NCI-H1417 (cell line): ENCODE results near the gene ADAMTSL5.
A peak's percentile ranks its signal among the peaks of the same experiment; 100 is the strongest.

Experiments used
- DNase-seq, 3 experiments: peaks; one replicate each; lab custom pipeline; 2025; lab: John Stamatoyannopoulos, UW

ADAMTSL5 gene

DNA sequence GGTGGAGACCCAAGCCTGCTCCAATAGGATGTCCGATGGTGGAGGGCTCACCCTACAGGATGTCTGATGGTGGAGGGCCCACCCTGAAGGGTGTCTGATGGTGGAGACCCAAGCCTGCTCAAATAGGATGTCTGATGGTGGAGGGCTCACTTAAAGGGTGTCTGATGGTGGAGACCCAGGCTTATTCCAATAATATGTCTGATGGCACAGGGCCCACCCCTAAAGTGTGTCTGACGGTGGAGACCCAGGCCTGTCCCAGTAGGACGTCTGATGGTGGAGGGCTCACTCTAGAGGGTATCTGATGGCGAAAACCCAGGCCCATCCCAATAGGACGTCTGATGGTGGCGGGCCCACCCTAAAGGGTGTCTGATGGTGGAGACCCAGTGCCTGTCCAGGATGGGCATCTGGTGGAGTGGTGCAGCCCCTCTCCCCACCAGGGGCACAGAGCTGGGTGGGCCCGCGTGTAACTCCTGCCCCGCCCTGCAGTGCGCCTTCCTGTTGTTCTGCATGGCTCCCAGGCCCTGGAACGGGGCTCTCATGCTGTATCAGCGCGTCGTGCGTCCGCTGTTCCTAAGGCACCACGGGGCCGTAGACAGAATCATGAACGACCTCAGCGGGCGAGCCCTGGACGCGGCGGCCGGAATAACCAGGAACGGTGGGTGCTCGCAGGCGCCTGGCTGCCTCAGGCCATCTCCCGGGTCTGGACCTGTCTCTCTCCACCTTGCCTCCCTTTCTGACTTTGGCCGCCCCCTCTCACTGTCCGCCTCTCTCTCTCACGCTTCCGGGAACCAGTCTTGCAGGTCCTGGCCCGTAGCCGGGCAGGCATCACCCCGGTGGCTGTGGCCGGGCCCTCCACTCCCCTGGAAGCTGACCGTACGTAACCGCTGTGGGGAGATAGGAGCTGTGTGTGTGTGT, 16.8 kb downstream of the ADAMTSL5 start:
- DNase-seq = peak in 2 of 3 experiments; percentile 21 to 33

DNA sequence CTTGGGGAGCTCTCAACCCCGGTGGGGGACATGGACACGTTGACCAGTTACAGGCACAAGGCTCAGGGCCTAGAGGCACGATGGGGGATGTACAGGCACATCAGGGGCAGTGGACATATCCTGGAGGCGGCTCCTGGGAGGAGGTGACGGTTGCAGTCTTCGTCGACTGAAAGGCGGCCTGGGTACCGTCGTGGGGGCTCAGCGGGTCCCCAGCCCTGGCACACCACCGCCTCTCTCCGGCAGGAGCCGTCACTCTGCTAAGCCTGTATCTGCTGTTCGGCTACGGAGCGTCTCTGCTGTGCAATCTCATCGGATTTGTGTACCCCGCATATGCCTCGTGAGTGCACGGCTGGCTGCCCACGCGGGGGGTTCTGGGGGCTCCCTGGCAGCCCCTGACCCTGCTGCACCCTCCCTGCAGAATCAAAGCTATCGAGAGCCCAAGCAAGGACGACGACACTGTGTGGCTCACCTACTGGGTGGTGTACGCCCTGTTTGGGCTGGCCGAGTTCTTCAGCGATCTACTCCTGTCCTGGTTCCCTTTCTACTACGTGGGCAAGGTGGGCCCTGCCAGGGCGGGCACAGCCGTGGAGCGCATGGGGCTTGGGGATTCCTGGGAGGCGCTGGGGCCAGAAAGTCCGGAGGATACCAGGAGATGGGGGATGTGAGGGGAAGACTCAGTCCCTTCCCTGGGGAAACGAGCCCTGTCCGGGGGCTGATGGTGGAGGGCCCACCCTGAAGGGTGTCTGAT, 17.6 kb downstream of the ADAMTSL5 start:
- no peak for DNase-seq

DNA sequence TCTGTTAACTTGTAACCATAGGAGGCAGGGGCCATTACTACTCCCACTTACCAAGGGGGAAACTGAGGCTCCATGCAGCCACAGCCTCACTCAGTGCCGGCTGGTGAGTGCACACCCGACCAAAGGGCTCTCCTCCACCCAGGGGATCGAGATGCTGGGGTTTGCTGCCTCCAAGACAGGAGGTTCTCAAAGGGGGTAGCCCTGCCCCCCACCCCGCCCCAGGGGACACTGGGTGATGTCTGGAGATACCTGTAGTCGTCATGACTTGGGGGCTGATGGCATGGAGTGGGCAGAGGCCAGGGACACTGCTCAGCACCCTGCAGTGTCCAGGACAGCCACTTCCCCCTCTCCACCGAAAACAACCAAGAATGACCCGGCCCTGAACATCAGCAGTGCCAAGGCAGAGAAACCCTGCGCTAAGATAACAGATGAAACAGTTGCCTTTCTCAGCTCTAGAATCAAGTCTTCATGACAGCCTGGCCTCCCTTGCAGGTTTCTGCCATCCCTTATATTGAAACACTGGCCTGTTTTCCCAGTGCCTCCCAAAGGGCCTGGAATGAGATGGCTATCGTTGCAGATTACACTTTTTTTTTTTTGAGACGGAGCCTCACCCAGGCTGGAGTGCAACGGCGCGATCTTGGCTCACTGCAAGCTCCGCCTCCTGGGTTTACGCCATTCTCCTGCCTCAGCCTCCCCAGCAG, 18.6 kb downstream of the ADAMTSL5 start:
- no peak for DNase-seq

DNA sequence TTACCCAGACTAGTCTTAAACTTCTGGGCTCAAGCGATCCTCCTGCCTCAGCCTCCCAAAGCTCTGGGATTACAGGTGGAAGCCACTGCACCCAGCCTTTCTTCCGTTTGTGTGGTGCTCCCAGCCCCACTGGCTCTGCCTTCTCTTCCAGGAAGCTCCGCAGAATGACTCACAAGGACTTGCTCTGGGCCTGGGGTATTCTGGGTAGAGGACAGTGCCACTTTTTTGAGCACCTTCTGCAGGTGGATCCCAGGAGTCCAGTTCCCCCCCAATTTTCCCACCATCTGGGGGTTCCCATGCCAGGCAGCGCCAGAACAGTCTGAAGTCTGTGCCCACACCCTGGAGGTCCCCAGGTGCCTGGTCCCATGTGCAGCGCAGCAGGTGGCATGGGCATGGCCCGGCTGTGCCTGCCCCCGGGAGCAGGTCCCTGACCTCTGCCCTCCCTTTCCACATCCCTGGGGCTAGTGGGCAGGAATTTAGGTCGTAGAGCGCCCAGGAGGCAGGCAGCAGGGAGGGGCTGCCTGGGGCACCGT, 20.3 kb downstream of the ADAMTSL5 start:
- no peak for DNase-seq

DNA sequence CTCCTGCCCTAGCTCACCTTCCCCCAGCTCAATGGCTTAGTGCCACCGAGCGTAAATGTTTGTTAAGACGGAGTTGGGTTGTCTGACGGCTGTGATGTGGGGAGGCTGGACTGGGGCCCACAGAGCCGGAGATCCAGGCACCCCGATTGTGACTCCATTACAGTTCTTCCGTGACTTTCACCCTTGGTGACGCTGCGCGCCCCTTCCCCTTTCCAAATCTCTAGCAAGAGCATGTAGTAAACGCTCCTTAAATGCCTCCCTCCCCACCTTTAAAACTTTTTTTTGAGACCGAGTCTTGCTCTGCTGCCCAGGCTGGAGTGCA, 21.0 kb downstream of the ADAMTSL5 start:
- no peak for DNase-seq

DNA sequence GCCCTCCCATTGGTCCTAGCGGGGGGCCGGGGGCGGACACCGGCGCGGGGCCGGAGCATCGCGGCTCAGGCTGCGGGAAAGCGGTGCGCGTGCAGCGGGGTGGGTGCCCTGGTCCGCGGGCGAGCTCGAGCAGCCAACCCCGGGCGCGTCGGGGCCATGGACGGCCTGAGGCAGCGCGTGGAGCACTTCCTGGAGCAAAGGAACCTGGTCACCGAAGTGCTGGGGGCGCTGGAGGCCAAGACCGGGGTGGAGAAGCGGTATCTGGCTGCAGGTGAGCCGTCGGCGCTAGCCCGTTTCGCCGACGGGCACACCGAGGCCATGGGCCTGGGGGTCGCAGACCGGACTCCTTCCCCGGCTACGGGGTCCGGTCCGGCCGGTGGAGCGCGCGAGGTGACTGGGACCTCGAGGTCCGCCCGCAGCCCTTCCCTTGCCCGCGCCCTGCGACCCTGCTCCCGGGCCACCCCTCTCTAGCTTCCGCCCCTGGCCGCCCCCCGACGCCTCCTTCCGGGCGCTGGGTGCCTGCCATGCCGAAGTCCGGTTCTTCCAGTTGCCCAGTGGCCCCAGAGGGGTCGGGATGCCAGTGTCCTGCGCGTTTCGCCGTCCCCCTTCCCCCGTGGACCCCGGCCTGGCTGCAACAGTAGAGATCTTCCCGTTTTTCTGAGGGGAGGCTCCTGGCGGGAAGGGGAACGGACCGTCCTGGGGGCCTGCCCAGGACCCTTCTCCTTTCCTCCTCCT, 21.5 kb downstream of the ADAMTSL5 start, which contains the start of gene REEP6:
REEP6 (plus strand) TSS at position 68 of the 735 bp plus-strand sequence; CDS start at position 157, 89 bp downstream.
- DNase-seq = no peak

DNA sequence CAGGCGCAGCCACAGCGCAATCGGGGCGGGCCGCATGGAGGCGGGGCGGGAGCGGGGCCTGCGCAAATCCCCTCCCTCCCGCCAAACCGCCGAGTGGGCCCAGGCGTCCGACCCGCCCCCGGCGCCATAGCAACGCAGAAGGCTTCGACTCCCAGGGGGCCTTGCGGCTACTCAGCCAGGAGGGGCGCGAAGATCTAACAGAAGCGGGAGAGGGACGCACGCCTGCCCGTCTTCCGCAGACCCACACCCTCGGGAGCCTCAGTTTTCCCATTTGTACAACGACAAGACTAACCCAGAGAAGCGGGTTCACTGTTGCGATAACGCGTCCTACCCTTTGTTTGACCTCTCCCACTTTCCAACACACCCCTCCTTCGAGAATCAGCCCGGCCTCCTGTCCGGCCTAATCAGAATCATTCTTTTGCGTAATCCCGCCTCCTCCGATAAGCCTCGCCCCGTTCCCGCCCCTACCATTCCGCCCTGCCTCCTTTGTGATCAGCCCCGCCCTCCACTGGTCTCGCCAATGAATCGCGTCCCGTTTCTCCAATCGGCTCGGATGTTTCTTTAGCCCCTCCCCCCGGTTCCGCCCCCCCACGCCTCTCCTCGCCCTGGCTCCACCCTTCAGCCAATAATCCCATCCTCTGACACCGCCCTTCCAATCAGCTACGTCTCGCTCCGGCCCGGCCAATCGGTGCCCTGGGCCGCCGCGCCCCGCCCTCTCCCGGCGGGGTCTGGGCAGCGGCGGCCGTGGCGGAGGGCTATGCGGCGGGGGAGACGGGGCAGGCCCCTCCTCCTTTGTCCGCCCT, 22.3 kb downstream of the ADAMTSL5 start, which contains the start of gene PCSK4:
PCSK4 (minus strand) TSS at position 40 of the 803 bp plus-strand sequence; CDS start at position 36, 4 bp downstream.
- peak; percentile 99 to 100 (median 100) for DNase-seq

DNA sequence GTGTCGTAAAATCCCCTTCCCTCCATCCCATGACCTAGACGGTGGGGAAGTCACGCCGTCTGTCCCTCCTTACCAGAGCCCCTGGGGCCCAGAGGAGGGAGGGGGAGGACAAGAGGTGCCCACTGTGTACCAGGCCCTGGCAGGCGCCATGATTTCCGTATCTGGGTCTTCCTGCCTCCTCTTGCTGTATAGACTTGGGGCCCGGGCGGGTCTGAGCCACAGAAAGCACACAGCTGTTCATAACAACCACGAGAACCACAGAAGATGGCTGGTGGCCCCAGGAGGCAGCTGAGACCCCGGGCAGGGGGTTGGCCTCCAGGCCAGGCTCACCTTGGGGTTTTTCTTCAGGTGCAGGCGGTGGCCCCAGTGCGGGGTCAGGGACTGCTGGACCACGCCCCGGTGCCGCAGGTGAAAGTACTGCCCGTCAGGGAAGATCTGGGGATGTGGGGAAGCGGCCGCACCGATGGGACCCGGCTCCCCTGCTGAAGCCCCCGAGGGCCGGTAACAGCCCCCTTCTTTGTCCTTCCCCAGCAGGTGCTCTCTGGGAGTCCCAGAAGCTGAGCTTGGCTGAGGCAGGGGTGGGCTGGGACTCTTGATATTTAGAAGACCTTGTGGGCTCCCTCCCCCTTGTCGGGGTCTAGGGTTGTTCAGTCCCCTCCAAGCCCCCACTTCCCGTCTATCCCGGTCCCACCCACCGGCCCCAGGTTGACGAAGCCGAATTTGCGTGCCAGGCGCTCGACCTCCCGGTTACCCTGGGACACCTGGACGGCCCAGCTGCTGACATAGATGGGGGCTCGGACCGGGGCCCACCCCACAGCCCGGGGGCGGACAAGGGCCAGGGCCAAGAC, 23.1 kb downstream of the ADAMTSL5 start:
- peak in 1 of 3 experiments; percentile 49 for DNase-seq

DNA sequence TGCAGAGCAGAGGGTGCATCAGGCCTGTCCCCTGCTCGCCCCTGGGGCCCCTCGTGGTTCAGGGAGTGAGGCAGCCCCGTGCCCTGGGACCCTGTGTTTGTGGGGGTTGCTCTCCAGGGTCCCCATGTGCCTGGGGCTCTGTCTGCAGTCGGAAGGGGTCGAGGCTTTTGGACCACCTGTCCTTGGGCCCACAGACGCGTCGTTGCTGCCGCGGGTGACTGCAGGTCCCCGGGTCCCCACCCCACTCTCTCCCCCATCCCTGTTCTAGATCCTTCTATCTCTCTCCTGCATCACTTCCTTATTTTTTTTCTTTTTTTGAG, 24.6 kb downstream of the ADAMTSL5 start:
- no peak for DNase-seq

DNA sequence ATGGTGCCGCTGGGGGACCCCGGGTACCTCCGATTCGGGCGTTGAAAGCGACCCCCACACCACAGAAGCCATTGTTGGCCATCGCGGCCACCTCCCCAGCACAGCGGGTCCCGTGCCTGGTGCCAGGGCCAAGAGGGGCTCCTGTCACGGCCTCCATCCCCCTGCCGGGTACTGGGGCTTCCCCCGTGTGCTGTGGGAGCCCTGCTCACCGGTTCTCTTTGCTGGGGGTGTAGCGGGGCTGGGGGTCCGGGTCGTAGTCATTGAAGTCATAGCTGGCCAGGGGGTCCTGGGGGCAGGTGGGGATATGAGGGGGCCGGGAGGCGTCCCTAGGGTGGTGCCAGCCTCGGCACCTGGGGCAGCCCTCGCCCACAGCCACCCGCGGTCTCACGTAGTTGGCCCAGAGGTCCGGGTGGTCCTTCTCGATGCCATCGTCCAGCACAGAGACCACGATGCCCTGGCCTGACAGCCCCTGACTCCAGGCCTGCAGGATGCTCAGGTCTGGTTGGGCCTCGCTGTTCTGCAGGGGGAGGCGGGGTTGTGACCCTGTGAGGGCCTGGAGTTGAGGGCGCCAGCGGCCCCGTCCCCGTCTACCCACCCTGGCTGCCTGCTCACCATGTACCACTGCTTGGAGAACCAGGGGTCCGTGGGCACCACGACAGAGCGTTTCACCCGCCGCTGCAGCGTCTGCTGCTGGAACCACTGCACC, 25.1 kb downstream of the ADAMTSL5 start:
- no peak for DNase-seq

DNA sequence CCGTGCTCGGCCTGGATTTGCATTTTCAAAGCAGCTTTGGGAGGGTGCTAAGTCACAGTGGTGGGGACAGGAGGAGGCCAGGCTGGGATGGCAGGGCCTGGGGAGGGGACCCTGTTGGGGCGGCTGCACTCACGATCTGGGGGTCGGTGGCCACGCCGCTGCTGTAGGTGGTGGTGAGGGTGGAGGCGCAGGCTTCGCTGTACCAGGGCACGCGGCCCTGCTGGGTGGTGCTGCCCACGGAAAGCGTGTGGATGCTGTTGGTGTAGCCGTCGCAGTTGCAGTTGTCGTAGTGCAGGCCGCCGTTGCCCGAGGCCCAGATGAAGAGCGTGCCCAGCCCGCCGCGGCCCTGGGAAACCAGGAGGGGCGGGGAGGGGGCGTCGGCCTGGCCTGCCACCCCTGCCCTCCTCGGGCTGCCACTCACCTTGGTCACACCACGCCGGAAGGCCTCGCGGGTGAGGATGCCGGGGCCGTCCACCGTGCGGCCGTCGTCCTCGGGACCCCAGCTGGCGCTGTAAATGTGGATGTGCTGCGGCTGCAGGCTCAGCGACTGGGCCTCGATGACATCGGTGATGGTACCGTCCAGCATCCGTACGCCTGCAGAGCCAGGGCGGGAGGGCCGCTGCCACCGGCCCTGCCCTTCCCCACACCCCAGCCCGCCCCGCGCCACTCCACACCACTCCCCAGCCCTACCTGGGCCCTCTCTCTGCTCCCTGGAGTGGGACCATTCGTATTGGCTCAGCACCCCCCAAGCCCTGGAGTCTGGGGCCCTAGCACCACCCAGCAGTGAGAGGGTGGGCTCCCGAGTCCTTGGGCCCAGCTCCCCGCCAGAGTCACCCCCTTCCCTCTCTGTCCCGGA, 25.9 kb downstream of the ADAMTSL5 start:
- DNase-seq = no peak

DNA sequence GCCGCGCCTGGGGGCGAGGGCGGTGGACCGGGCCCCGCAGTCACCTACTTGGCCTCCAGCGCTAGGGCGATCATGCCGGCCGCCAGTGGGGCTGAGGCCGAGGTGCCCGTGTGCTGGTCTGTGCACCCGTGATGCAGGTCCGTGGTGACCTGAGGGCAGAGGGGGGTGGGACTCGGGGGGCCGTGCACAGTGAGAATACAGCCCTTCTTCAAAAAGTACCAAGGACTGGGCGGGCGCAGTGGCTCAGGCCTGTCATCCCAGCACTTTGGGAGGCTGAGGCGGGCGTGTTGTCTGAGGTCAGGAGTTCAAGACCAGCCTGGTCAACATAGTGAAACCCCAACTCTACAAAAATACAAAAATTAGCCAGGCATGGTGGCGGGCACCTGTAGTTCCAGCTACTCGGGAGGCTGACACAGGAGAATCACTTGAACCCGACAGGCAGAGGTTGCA, 28.8 kb downstream of the ADAMTSL5 start:
- no peak for DNase-seq

DNA sequence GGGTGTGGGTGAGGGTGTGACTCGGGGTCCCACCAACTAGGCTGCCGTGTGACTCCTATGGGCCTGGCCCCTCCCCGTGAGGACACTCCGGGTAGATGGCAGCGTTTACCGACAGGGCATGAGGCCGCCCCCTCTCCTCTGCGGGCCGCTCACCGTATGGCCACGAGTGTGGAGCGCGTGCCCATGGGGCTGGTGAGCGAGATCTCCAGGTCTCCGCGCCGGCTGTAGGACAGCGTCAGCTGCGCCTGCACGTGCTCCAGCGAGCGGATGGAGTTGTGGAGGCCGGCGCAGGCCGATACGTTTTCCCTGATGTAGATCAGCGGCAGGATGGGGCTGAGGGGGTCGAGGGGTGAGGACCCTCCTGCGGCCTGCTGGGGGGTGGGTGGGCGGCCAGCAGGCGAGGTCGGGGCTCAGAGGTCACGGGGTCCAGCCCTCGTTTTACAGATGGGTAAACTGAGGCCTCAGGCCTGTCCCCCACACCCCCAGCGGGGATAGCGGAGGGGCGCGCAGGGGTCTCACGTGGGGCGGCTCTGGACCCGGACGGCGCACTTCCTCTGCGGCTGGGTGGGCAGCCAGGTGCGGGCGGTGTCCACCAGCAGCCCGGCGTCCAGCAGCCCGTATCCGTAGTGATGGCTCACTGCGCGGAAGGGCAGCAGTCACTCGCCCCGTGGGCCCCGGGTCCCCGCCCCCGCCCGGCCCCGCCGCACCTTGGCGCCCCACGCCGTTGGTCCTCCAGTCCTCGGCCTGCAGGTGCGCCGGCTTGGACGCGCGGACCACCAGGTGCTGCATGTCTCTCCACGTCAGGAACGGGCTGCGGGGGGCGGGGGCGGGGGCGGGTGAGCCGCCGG, 29.5 kb downstream of the ADAMTSL5 start:
- DNase-seq = no peak

DNA sequence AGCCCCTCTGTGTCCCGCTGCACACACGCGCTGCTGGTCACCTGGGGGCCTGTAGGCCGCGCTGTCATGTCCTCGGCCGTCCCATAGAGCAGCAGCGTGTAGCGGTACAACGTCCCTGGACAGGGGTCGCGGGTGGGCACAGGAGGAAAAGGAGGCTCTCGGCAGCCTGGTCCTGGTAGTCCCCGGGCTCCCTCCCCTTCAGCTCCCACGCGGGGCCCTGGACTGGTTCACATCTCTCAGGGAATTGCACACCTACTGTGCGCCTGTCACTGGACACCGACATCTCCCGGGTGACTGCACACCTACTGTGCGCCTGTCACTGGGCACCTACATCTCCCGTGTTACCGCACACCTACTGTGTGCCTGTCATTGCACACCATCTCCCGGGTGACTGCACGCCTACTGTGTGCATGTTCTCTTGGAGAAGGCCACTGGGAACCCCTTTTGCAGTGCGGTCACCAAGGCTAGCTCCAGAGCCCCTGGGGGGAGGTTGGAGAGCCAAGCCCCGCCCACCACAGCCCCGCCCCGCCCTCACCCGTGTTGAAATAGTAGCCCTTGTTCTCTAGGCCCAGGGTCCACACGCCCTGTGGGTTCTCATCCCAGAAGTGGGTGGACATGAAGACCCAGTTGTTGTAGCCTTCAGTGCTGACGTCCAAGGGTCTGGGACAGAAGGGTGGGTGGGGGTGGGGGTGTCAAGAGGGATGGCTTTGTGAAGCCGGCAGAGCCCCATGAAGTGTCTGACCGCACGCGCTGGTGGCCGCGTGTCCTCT, 30.3 kb downstream of the ADAMTSL5 start:
- no peak for DNase-seq

DNA sequence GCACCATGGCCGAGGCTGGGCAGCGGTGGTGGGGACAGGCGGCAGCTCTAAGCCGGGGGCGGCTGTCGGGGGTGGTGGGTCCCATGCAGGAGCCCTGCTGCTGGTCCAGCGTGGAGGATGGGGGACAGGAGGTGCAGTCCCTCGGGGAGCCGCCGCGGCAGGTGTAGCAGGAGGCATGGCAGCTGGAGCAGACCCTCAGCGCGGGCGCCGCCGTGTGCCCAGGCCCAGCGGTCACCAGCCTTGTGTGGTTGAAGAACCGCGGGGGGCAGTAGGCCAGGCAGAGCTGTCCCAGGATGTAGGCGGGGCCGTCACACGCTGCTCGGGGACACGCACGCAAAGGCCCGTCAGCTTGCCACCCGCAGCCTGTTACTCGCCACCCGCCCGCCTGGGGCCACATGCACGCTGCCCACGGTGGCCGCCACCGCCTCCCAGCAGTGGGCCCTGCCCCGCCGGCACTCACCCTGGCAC, 30.9 kb downstream of the ADAMTSL5 start:
- no peak for DNase-seq

DNA sequence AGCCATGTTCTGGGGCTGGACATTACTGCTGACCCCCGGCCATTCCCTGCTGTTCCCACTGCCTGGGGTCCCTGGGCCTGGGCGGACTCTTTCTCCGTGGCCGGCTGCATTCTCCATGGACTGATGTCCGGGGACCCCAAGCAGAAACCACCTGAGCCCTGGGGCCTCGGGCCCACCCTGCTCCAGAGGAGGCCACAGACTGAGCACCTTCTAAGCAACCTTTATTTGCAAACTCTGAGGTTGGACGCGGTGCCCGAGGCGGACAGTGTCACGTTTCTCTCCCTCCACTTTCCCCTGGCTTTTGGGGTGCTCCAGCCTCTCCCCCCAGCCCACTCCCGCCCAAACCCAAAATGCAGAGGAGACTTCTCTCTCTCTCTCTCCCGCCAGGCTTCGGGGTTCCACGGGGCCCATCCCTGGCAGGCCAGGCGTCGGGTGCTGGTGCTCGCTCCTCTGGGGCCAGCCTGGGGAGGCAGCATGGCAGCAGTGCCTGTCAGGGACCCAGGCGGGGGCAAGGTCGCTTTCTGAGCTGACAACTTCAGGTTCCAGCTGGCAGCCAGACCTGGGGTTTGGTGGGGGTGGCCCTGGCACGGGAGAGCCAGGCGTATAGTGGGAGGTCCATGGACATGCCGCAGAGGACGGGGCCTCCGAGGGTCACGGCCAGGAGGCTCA, 31.5 kb downstream of the ADAMTSL5 start:
- no peak for DNase-seq
